Natural killer cell (primary cell): ENCODE results near the gene P2RX3. TPM values are rescaled to one million over a fixed set of nuclear protein-coding genes. Genes with fewer than 3 reads are reported as not detected.
A peak's percentile ranks its signal among the peaks of the same experiment; 100 is the strongest.

Source experiments
- ATAC-seq, 3 donors: fragments of 150-1000 bp in 2 of 3; fragments of 200-7000 bp in 1 of 3; cut with Tn5 transposase; 1 replicate in 1 of 3; 2 replicates in 2 of 3; pipeline ENCODE4 v1.10.0; 2021; ENCODE audit warnings: mild to moderate bottlenecking in 2 of 3, moderate library complexity in 2 of 3
- DNase-seq, 2 donors: peaks; one replicate each; pipeline versions ENCODE4 v3.0.0 to v3.0.0-alpha.2; 2013 to 2021; ENCODE audit warnings: mixed read lengths in 1 of 2
- H3K27ac ChIP-seq: one replicate; pipeline ENCODE4 v1.5.1; 2013; ENCODE audit warnings: mild to moderate bottlenecking, low read length
- H3K27me3 ChIP-seq: one replicate; pipeline ENCODE4 v1.6.1; 2013; ENCODE audit warnings: low read length; ENCODE audit not compliant: control insufficient read depth, insufficient read depth
- H3K36me3 ChIP-seq: one replicate; pipeline ENCODE4 v1.6.1; 2013; ENCODE audit warnings: low read length; ENCODE audit not compliant: control insufficient read depth, insufficient read depth
- H3K4me1 ChIP-seq: one replicate; pipeline ENCODE4 v1.6.1; 2013; ENCODE audit warnings: low read length; ENCODE audit not compliant: control insufficient read depth, insufficient read depth
- H3K4me3 ChIP-seq: one replicate; pipeline ENCODE4 v1.5.1; 2013; ENCODE audit warnings: low read length
- H3K9me3 ChIP-seq: one replicate; pipeline ENCODE4 v1.6.1; 2013; ENCODE audit warnings: low read length; ENCODE audit not compliant: control insufficient read depth, insufficient read depth
- H3K27ac Mint-ChIP-seq, 2 donors: one replicate each; pipeline ENCODE4 v1.8.0; 2022; ENCODE audit warnings: mild to moderate bottlenecking in 2 of 2, mixed read lengths in 2 of 2, moderate library complexity in 1 of 2
- H3K27me3 Mint-ChIP-seq, 2 donors: one replicate each; pipeline ENCODE4 v1.8.0; 2022; ENCODE audit warnings: low read depth in 2 of 2, mixed read lengths in 2 of 2
- H3K36me3 Mint-ChIP-seq: one replicate; pipeline ENCODE4 v1.8.0; 2022; ENCODE audit warnings: mixed read lengths
- H3K4me1 Mint-ChIP-seq, 2 donors: one replicate each; pipeline ENCODE4 v1.8.0; 2022; ENCODE audit warnings: mixed read lengths in 2 of 2
- H3K4me3 Mint-ChIP-seq: one replicate; pipeline ENCODE4 v1.8.0; 2022; ENCODE audit warnings: mild to moderate bottlenecking, moderate library complexity, mixed read lengths
- H3K9me3 Mint-ChIP-seq, 2 donors: one replicate each; pipeline ENCODE4 v1.8.0; 2022; ENCODE audit warnings: mixed read lengths in 2 of 2
- CTCF ChIP-seq: fragments of 200-600 bp; IDR thresholded peaks from one replicate; pipeline ENCODE4 v1.8.0; 2022; ENCODE audit warnings: antibody characterized with exemption
- WGBS: methylation state at CpG from one replicate; pipeline ENCODE4 v1.1.7; 2013; ENCODE audit warnings: missing lambda C conversion rate; ENCODE audit not compliant: insufficient coverage; 5-methylcytosine and 5-hydroxymethylcytosine counted together
- intact Hi-C: fragments of 100-400 bp; cut with micrococcal nuclease; formaldehyde crosslinking; loops from one replicate; pipeline ENCODE4 v1.14.2; 2022
- total RNA-seq, 4 donors: library from RNA; stranded (reverse); fragments of 120-200 nt in 1 of 4; gene quantifications; one replicate each; pipeline versions ENCODE4 v1.2.3 to v1.2.4, GENCODE V29; 2013 to 2022

P2RX3 gene
- total RNA-seq, 3 donors from 2014 or later (not counting 1 experiment from before 2014, with no cell fraction given), result not detected

GRCh38 chr11:57353852-57354251, 15.7 kb downstream of the P2RX3 start:
- intact Hi-C loops, result no loop called here
- Histone ChIP-seq H3K36me3 (no peaks in the 10 kb centered on the region), H3K4me3 (no peak overlapping the region), H3K4me1 (peaks cover 12% of the 10 kb centered on the region), H3K27ac (no peak overlapping the region), H3K27me3 (no peaks in the 10 kb centered on the region), H3K9me3 (no peaks in the 10 kb centered on the region)
- Mint-ChIP-seq H3K27me3 (peaks cover 6 to 7% of the 10 kb centered on the region in 2 donors), H3K4me1 (peaks cover 0 to 7% of the 10 kb centered on the region in 2 donors), H3K4me3 (no peak overlapping the region), H3K36me3 (no peaks in the 10 kb centered on the region), H3K27ac (no peak overlapping the region), H3K9me3 (no peaks in the 10 kb centered on the region)
- no peak for DNase-seq
- WGBS, result 76% methylated on average over 4 of the region's 4 CpGs
- no peak for TF ChIP-seq CTCF
- no peak for ATAC-seq

GRCh38 chr11:57354699-57355098, 16.5 kb downstream of the P2RX3 start:
- H3K27me3 ChIP-seq, result no peaks in the 10 kb centered on the region
- no peak for TF ChIP-seq CTCF
- peaks cover 10% of the 10 kb centered on the region for H3K4me1 ChIP-seq
- no peak overlapping the region for H3K27ac Mint-ChIP-seq
- H3K36me3 ChIP-seq, result no peaks in the 10 kb centered on the region
- peak in 2 of 3 donors; percentile 34 to 72 for ATAC-seq
- no peaks in the 10 kb centered on the region for H3K9me3 ChIP-seq
- no peak overlapping the region for H3K4me3 ChIP-seq
- peaks cover 0 to 7% of the 10 kb centered on the region in 2 donors for H3K4me1 Mint-ChIP-seq
- no peaks in the 10 kb centered on the region for H3K9me3 Mint-ChIP-seq
- no peak for DNase-seq
- 22% methylated on average over 6 of the region's 6 CpGs for WGBS
- peaks cover 6 to 7% of the 10 kb centered on the region in 2 donors for H3K27me3 Mint-ChIP-seq
- H3K27ac ChIP-seq, result no peak overlapping the region
- H3K4me3 Mint-ChIP-seq, result no peak overlapping the region
- H3K36me3 Mint-ChIP-seq, result no peaks in the 10 kb centered on the region
- intact Hi-C loops, result no loop called here

- no peak for ATAC-seq
- no peak for TF ChIP-seq CTCF
- H3K4me1 Mint-ChIP-seq, result peaks cover 0 to 7% of the 10 kb centered on the region in 2 donors
- H3K27me3 Mint-ChIP-seq, result peaks cover 5 to 6% of the 10 kb centered on the region in 2 donors
- no peak overlapping the region for H3K4me3 Mint-ChIP-seq
- WGBS, result 34% methylated on average over 9 of the region's 9 CpGs
- H3K36me3 Mint-ChIP-seq, result no peaks in the 10 kb centered on the region
- DNase-seq, result no peak
- H3K27ac Mint-ChIP-seq, result no peak overlapping the region
- H3K27ac ChIP-seq, result no peak overlapping the region
- H3K4me3 ChIP-seq, result no peak overlapping the region
- H3K4me1 ChIP-seq, result peaks cover 7% of the 10 kb centered on the region
- H3K9me3 ChIP-seq, result no peaks in the 10 kb centered on the region
- no peaks in the 10 kb centered on the region for H3K27me3 ChIP-seq
- H3K9me3 Mint-ChIP-seq, result no peaks in the 10 kb centered on the region
- intact Hi-C loops, result no loop called here
- H3K36me3 ChIP-seq, result no peaks in the 10 kb centered on the region
These were observed 18.1 kb downstream of the P2RX3 start for GRCh38 chr11:57356268-57356667.

DNA sequence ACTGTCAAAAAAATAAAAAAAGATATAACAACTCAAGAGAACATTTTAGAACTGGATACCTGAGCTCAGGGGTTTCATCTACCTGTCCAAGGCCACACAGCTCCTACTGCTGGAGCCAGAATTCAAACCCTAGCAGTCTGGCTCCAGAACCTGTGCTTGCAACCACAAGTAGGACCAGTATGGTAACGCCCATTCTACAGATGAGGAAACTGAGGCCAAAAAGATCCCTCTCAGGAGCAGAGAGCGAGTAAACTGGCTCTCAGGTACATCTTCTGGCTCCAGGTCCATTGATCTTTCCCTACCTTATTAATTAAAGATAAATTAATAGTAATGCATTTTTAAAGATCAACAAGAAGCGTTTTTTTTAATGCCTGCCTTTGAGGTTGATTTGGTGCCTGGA, 19.2 kb downstream of the P2RX3 start:
- H3K36me3 ChIP-seq, result no peaks in the 10 kb centered on the region
- no peak for TF ChIP-seq CTCF
- WGBS, result 84% methylated on average over 2 of the region's 3 CpGs
- H3K36me3 Mint-ChIP-seq, result no peaks in the 10 kb centered on the region
- no peak overlapping the region for H3K4me3 Mint-ChIP-seq
- ATAC-seq, result no peak
- intact Hi-C loops, result no loop called here
- no peak overlapping the region for H3K27ac Mint-ChIP-seq
- H3K9me3 Mint-ChIP-seq, result no peaks in the 10 kb centered on the region
- peaks cover 0 to 6% of the 10 kb centered on the region in 2 donors for H3K27me3 Mint-ChIP-seq
- peaks cover 7% of the 10 kb centered on the region for H3K4me1 ChIP-seq
- no peaks in the 10 kb centered on the region for H3K27me3 ChIP-seq
- H3K9me3 ChIP-seq, result no peaks in the 10 kb centered on the region
- H3K4me1 Mint-ChIP-seq, result peaks cover 0 to 7% of the 10 kb centered on the region in 2 donors
- DNase-seq, result no peak
- no peak overlapping the region for H3K27ac ChIP-seq
- no peak overlapping the region for H3K4me3 ChIP-seq
